HCT116 (cell line): ENCODE measurements around the gene BLCAP. TPM values are rescaled to one million over a fixed set of nuclear protein-coding genes. Genes with fewer than 3 reads are reported as not detected.

Experiments
- ATAC-seq: fragments of 200-7000 bp; cut with Tn5 transposase; 2 replicates; pipeline ENCODE4 v1.9.1; 2020; ENCODE audit warnings: mild to moderate bottlenecking, moderate library complexity
- BruUV-seq: library from RNA; stranded (reverse); fragments of 400-500 nt; replicated peaks from 2 replicates; lab custom pipeline; 2021; lab: Mats Ljungman, UMichigan
- CTCF ChIA-PET: fragments of 300-600 bp; sonication (Branson Sonifier 250); formaldehyde crosslinking; loops from one replicate; lab custom pipeline; 2021; ENCODE audit warnings: antibody characterized with exemption; lab: Charles Lee
- POLR2A ChIA-PET: fragments of 300-600, 350-600 bp; sonication (Branson Sonifier 250); formaldehyde crosslinking; loops from one replicate; lab custom pipeline; 2021; ENCODE audit warnings: antibody characterized with exemption; lab: Charles Lee
- RAD21 ChIA-PET, 2 experiments: fragments of 300-600 bp; sonication (Branson Sonifier 250); formaldehyde crosslinking; loops; one replicate each; lab custom pipeline; 2023; ENCODE audit warnings: low total read pairs in 2 of 2; ENCODE audit not compliant: uncharacterized antibody in 2 of 2, unreplicated experiment in 2 of 2, low non-redundant PET in 1 of 2; lab: Charles Lee
- DNase-seq: peaks from one replicate; pipeline ENCODE4 v3.0.0-alpha.2; 2010; ENCODE audit warnings: low read depth, low spot score
- H2AFZ ChIP-seq: fragments of 200-600 bp; shearing (Covaris generic), sonication (generic); 2 replicates; pipeline ENCODE4 v1.6.1; 2017; ENCODE audit warnings: low read depth, mixed run types, mixed read lengths, antibody characterized with exemption, low read length; ENCODE audit not compliant: poor library complexity, severe bottlenecking
- H3K27ac ChIP-seq: 2 replicates; pipeline ENCODE4 v1.5.1; 2012; ENCODE audit warnings: low read depth, low read length
- H3K27me3 ChIP-seq: fragments of 200-600 bp; sonication (generic); 2 replicates; pipeline ENCODE4 v1.6.1; 2016; ENCODE audit warnings: mixed run types, low read length, mixed read lengths; ENCODE audit not compliant: insufficient read depth
- H3K36me3 ChIP-seq, 2 experiments: fragments of 200-500 bp in 1 of 2; fragments of 200-600 bp in 1 of 2; sonication (Bioruptor generic) in 1 of 2; sonication (generic) in 1 of 2; 2 replicates each; pipeline versions ENCODE4 v1.5.1 to v1.6.1; 2014 to 2016; ENCODE audit warnings: low read length in 2 of 2, inconsistent platforms in 1 of 2, mixed read lengths in 1 of 2, mixed run types in 1 of 2; ENCODE audit not compliant: insufficient read depth in 2 of 2, control insufficient read depth in 1 of 2
- H3K4me1 ChIP-seq, 2 experiments: fragments of 200-600 bp in 1 of 2; sonication (generic) in 1 of 2; 2 replicates each; pipeline versions ENCODE4 v1.5.1 to v1.6.1; 2012 to 2017; ENCODE audit warnings: low read length in 2 of 2, inconsistent platforms in 1 of 2, mild to moderate bottlenecking in 1 of 2, mixed read lengths in 1 of 2, mixed run types in 1 of 2, moderate library complexity in 1 of 2; ENCODE audit not compliant: insufficient read depth in 2 of 2, control insufficient read depth in 1 of 2
- H3K4me2 ChIP-seq: fragments of 200-600 bp; sonication (generic); 2 replicates; pipeline ENCODE4 v1.6.1; 2017; ENCODE audit warnings: mixed run types, low read length, mixed read lengths
- H3K4me3 ChIP-seq, 2 experiments: fragments of 200-600 bp in 1 of 2; sonication (generic) in 1 of 2; replicated peaks in 1 of 2; 2 replicates each; pipeline ENCODE4 v1.5.1; 2011 to 2016; ENCODE audit warnings: low read length in 2 of 2, control low read depth in 1 of 2, low read depth in 1 of 2, mild to moderate bottlenecking in 1 of 2, mixed read lengths in 1 of 2, mixed run types in 1 of 2
- H3K79me2 ChIP-seq: fragments of 200-600 bp; sonication (generic); 2 replicates; pipeline ENCODE4 v1.6.1; 2017; ENCODE audit warnings: mild to moderate bottlenecking, mixed run types, low read length, moderate library complexity, mixed read lengths; ENCODE audit not compliant: insufficient read depth
- H3K9ac ChIP-seq: fragments of 200-600 bp; sonication (generic); 2 replicates; pipeline ENCODE4 v1.6.1; 2016; ENCODE audit warnings: low read length, mixed read lengths
- H3K9me2 ChIP-seq: fragments of 200-600 bp; sonication (generic), shearing (Covaris generic); 2 replicates; pipeline ENCODE4 v1.6.1; 2017; ENCODE audit warnings: mixed run types, mild to moderate bottlenecking, moderate library complexity; ENCODE audit not compliant: insufficient read depth
- H3K9me3 ChIP-seq, 2 experiments: fragments of 200-500 bp in 1 of 2; fragments of 200-600 bp in 1 of 2; sonication (Bioruptor generic) in 1 of 2; sonication (generic) in 1 of 2; 2 replicates each; pipeline ENCODE4 v1.6.1; 2014 to 2017; ENCODE audit warnings: low read length in 2 of 2, mixed read lengths in 2 of 2, inconsistent platforms in 1 of 2, low read depth in 1 of 2, mild to moderate bottlenecking in 1 of 2, mixed run types in 1 of 2, moderate library complexity in 1 of 2; ENCODE audit not compliant: control insufficient read depth in 1 of 2, insufficient read depth in 1 of 2
- H4K20me1 ChIP-seq: fragments of 200-600 bp; sonication (generic), shearing (Covaris generic); 2 replicates; pipeline ENCODE4 v1.6.1; 2017; ENCODE audit warnings: mixed run types, mild to moderate bottlenecking, moderate library complexity; ENCODE audit not compliant: insufficient read depth
- CEBPB ChIP-seq: IDR thresholded peaks from 2 replicates; pipeline ENCODE4 v1.6.1; 2012; ENCODE audit warnings: low read depth
- CTCF ChIP-seq, 3 experiments: fragments of 200-600 bp in 1 of 3; sonication (generic) in 1 of 3; IDR thresholded peaks in 2 of 3; conservative IDR thresholded peaks in 1 of 3; 2 replicates each; pipeline ENCODE4 v1.5.1; 2012 to 2017; ENCODE audit warnings: low read depth in 2 of 3, low read length in 2 of 3, antibody characterized with exemption in 1 of 3, borderline replicate concordance in 1 of 3, control low read depth in 1 of 3, mild to moderate bottlenecking in 1 of 3, mixed read lengths in 1 of 3, mixed run types in 1 of 3, moderate library complexity in 1 of 3; ENCODE audit not compliant: insufficient read depth in 1 of 3
- ELF1 ChIP-seq: IDR thresholded peaks from 2 replicates; pipeline ENCODE4 v1.6.1; 2012; ENCODE audit warnings: low read depth, borderline replicate concordance
- EZH2 ChIP-seq: fragments of 200-600 bp; sonication (generic); IDR thresholded peaks from 2 replicates; pipeline ENCODE4 v1.6.1; 2017; ENCODE audit warnings: antibody characterized with exemption, mixed run types
- EZH2phosphoT487 ChIP-seq: fragments of 200-600 bp; IDR thresholded peaks from 2 replicates; pipeline ENCODE4 v1.6.1; 2018; ENCODE audit warnings: antibody characterized with exemption, borderline replicate concordance
- FOSL1 ChIP-seq: IDR thresholded peaks from 2 replicates; pipeline ENCODE4 v1.6.1; 2012; ENCODE audit warnings: low read depth
- JUND ChIP-seq: IDR thresholded peaks from 2 replicates; pipeline ENCODE4 v1.6.1; 2012
- POLR2AphosphoS5 ChIP-seq: IDR thresholded peaks from 2 replicates; pipeline ENCODE4 v1.6.1; 2011; ENCODE audit warnings: mild to moderate bottlenecking, low read depth, low read length, moderate library complexity
- REST ChIP-seq: IDR thresholded peaks from 2 replicates; pipeline ENCODE4 v1.6.1; 2012; ENCODE audit warnings: low read depth
- SIN3A ChIP-seq: IDR thresholded peaks from 2 replicates; pipeline ENCODE4 v1.6.1; 2012; ENCODE audit warnings: low read depth
- SP1 ChIP-seq: IDR thresholded peaks from 2 replicates; pipeline ENCODE4 v1.6.1; 2012; ENCODE audit warnings: low read depth
- TCF7L2 ChIP-seq: IDR thresholded peaks from 2 replicates; pipeline ENCODE4 v1.7.0; 2011; ENCODE audit warnings: borderline replicate concordance, inconsistent platforms; ENCODE audit not compliant: insufficient read depth, insufficient read length; ENCODE audit errors: extremely low read depth
- ZFX ChIP-seq: fragments of 450-650 bp; IDR thresholded peaks from 2 replicates; pipeline ENCODE4 v1.6.1; 2017
- intact Hi-C: fragments of 100-400 bp; cut with micrococcal nuclease; formaldehyde crosslinking; loops from 2 replicates; pipeline ENCODE4 v1.10.0; 2022
- total RNA-seq: library from RNA; stranded (reverse); gene quantifications from one replicate; pipeline ENCODE4 v1.2.1, GENCODE V29; 2021; ENCODE audit not compliant: unreplicated experiment

BLCAP gene
- total RNA-seq, 1 experiment from 2014 or later: 27.5 TPM

GRCh38 chr20:37518606-37519507 is 8.8 kb downstream of the BLCAP start:
- Histone ChIP-seq H3K9me2 (no peaks in the 10 kb centered on the region), H3K4me2 (no peak overlapping the region), H3K79me2 (peaks cover 46% of the 10 kb centered on the region), H3K9me3 (no peaks in the 10 kb centered on the region), H3K27ac (no peak overlapping the region), H3K4me1 (peaks cover 0 to 6% of the 10 kb centered on the region in 2 experiments; a peak in 1 of 4 replicates), H2AFZ (no peak overlapping the region), H3K4me3 (no peak overlapping the region), H3K27me3 (no peaks in the 10 kb centered on the region)
- DNase-seq (no peak), ATAC-seq (no peak)
- intact Hi-C loops: no loop called here
- CTCF ChIA-PET: no interaction called here
- TF ChIP-seq FOSL1: no peak
- TF ChIP-seq REST: no peak
- no peak for TF ChIP-seq EZH2
- TF ChIP-seq SP1: no peak
- TF ChIP-seq POLR2AphosphoS5: no peak
- TF ChIP-seq ZFX: no peak
- no peak for TF ChIP-seq EZH2phosphoT487
- no peak for TF ChIP-seq JUND
- TF ChIP-seq CTCF (IDR thresholded peaks at IDR 0.05 in 2 of 3, conservative IDR thresholded peaks at IDR 0.05 in 1 of 3; ENCODE audit: borderline replicate concordance in 1 of 3, insufficient read depth in 1 of 3, low read depth in 2 of 3, low read length in 2 of 3): no peak
- no peak for TF ChIP-seq SIN3A
- TF ChIP-seq CEBPB: no peak
- TF ChIP-seq TCF7L2: no peak
- no peak for TF ChIP-seq ELF1
- TF ChIP-seq, all 23 proteins: peak for 0
- RAD21 ChIA-PET: no interaction called here
- H3K36me3 ChIP-seq: no peaks in the 10 kb centered on the region; a peak in 3 of 4 replicates
- no peaks in the 10 kb centered on the region for H4K20me1 ChIP-seq
- BruUV-seq: no TSS peak
- no peak overlapping the region for H3K9ac ChIP-seq
- POLR2A ChIA-PET: no interaction called here
